A549 (cell line): ENCODE measurements around the gene LYZL1.
"Not testable (repeated sequence)": the region's sequence is repeated elsewhere in the genome, so short reads cannot be mapped to it uniquely, and the experiment has no call there.

Source experiments
- BHLHE40 ChIP-seq: IDR thresholded peaks from 2 replicates; pipeline ENCODE4 v1.6.1; 2012; ENCODE audit warnings: low read depth, low read length, inconsistent platforms
- CBX2 ChIP-seq: fragments of 200-600 bp; sonication (generic); IDR thresholded peaks from 2 replicates; pipeline ENCODE4 v1.6.1; 2016; ENCODE audit warnings: low read depth, mild to moderate bottlenecking, borderline replicate concordance
- CTCF ChIP-seq: fragments of >200 bp; sonication (Bioruptor Twin); formaldehyde crosslinking; IDR thresholded peaks from 3 replicates; pipeline ENCODE4 v1.5.1; 2016
- JUN ChIP-seq, 2 experiments: fragments of >200 bp; sonication (Bioruptor Twin); formaldehyde crosslinking; IDR thresholded peaks; 2 replicates in 1 of 2; 3 replicates in 1 of 2; pipeline ENCODE4 v1.6.1; 2016 to 2017
- POLR2A ChIP-seq: IDR thresholded peaks from 2 replicates; pipeline ENCODE4 v1.6.1; 2012; ENCODE audit warnings: mild to moderate bottlenecking, low read length
- SMC3 ChIP-seq: fragments of >200 bp; sonication (Bioruptor Twin); formaldehyde crosslinking; IDR thresholded peaks from 3 replicates; pipeline ENCODE4 v1.6.1; 2018; ENCODE audit warnings: inconsistent platforms

DNA sequence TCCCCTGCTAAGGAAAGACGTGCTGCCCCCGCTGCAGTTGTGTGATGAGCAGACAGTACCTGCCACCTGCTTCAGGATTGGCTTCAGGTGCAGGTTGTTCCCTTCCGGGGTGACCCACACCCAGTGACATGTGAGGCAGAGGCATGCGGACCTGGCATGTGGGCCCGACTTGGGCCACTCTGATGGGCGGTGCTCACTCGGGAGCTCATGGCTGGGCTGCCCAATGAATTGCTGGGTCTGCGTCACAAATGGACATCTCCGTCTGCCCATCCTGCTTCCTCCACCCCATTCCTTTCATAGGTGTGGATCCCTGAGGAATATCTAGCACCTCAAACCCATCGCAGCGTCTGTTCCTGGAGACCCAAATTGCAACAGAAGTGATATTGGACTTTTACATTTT is 19.3 kb downstream of the LYZL1 start:
- TF ChIP-seq CTCF; POLR2A; JUN (IDR thresholded peaks at IDR 0.05); SMC3; BHLHE40; CBX2: not testable (repeated sequence)
